Astrocyte of the cerebellum (primary cell): ENCODE results near the gene ZNF366.

Experiments used
- DNase-seq: peaks from one replicate; pipeline ENCODE4 v3.0.0-alpha.2; 2011; ENCODE audit warnings: low read depth
- H3K4me3 ChIP-seq: 2 replicates; pipeline ENCODE4 v1.5.1; 2011; ENCODE audit warnings: mild to moderate bottlenecking, low read depth, low read length, moderate library complexity
- in situ Hi-C: cut with HindIII; loops from 2 replicates; pipeline ENCODE4 v1.10.0; 2017; ENCODE audit warnings: low sequenced_read_pairs
- TF ChIP-seq, protein P1 (sequence below): IDR thresholded peaks from 2 replicates; pipeline ENCODE4 v1.5.1; 2012; ENCODE audit warnings: low read length, low read depth, moderate library complexity, mild to moderate bottlenecking; ENCODE audit errors: missing control alignments

ZNF366 gene

GRCh38 chr5:72539726-72540125 is 32.5 kb upstream of the ZNF366 start:
- in situ Hi-C loops: no loop called here
- no peak for DNase-seq
- TF ChIP-seq, protein P1, sequence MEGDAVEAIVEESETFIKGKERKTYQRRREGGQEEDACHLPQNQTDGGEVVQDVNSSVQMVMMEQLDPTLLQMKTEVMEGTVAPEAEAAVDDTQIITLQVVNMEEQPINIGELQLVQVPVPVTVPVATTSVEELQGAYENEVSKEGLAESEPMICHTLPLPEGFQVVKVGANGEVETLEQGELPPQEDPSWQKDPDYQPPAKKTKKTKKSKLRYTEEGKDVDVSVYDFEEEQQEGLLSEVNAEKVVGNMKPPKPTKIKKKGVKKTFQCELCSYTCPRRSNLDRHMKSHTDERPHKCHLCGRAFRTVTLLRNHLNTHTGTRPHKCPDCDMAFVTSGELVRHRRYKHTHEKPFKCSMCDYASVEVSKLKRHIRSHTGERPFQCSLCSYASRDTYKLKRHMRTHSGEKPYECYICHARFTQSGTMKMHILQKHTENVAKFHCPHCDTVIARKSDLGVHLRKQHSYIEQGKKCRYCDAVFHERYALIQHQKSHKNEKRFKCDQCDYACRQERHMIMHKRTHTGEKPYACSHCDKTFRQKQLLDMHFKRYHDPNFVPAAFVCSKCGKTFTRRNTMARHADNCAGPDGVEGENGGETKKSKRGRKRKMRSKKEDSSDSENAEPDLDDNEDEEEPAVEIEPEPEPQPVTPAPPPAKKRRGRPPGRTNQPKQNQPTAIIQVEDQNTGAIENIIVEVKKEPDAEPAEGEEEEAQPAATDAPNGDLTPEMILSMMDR: no peak

GRCh38 chr5:72539038-72539437 is 31.8 kb upstream of the ZNF366 start:
- no peak overlapping the region for H3K4me3 ChIP-seq
- in situ Hi-C loops: no loop called here
- no peak for DNase-seq
- TF ChIP-seq, protein P1: no peak

More at GRCh38 chr5:72539726-72540125, 32.5 kb upstream of the ZNF366 start:
- H3K4me3 ChIP-seq: no peak overlapping the region

DNA sequence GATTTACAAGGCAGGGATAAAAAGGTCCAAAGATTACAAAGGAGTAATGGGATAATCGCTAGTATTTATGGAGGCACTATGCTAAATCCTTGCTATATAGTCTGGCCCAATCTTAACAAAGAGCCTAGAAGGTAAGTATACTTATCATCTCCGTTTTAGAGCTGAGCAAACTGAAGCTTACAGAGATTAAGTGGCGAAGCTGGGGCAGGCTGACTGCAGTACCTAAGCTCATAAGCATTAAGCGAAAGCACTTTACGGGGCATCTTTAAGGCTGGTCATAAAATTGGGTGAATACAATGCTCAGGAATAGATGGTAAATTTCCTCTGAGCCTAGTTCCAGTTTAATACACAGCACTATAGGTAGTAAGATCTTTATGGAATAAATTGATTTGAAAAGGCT is 30.0 kb upstream of the ZNF366 start:
- no peak overlapping the region for H3K4me3 ChIP-seq
- TF ChIP-seq, protein P1: no peak
- in situ Hi-C loops: no loop called here
- no peak for DNase-seq

GRCh38 chr5:72531496-72532190 is 24.4 kb upstream of the ZNF366 start:
- TF ChIP-seq, protein P1: no peak
- in situ Hi-C loops: no loop called here
- no peak overlapping the region for H3K4me3 ChIP-seq
- DNase-seq: peak; percentile 47

DNA sequence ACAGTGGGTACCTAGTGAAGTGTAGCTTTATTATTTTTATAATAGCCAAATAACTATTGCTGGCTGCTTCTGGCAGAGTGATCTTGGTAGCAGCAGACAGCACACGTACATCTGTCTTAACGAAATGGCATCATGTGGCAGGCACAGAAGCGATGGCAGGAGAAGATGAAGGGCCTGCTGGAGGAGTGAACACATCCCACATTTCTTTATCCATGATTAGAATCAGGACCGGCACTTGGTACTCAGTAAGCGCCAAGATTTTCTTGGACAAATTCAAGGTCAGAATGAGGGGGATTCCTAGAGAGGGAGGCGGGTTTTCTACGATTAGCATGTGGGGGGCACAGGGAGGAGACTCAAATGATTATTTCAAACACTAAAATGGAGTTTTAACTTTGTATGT is 23.0 kb upstream of the ZNF366 start:
- no peak for DNase-seq
- no peak overlapping the region for H3K4me3 ChIP-seq
- in situ Hi-C loops: no loop called here
- TF ChIP-seq, protein P1: no peak

GRCh38 chr5:72529383-72529782 is 22.2 kb upstream of the ZNF366 start:
- DNase-seq: no peak
- H3K4me3 ChIP-seq: no peak overlapping the region
- in situ Hi-C loops: no loop called here
- TF ChIP-seq, protein P1: no peak
